ENCODE measurements around the gene CMTM6.

The CMTM6 gene

GRCh38 chr3:32460031-32460749 lies 42.5 kb downstream of the CMTM6 start:
- peak; percentile 85 for DNase-seq (ENCODE audit: low spot score)
- TF ChIP-seq CTCF (IDR thresholded peaks at IDR 0.05; ENCODE audit: extremely low read depth, insufficient read depth, missing control alignments), result no peak
- in situ Hi-C loops (cut with MboI; ENCODE audit: low pct_unique_long_range_greater_than_20kb, low sequenced_read_pairs, unreplicated experiment), result no loop called here

GRCh38 chr3:32459450-32459849 lies 43.2 kb downstream of the CMTM6 start:
- no peak for DNase-seq (ENCODE audit: low spot score)
- in situ Hi-C loops (cut with MboI; ENCODE audit: low pct_unique_long_range_greater_than_20kb, low sequenced_read_pairs, unreplicated experiment), result no loop called here
- no peak for TF ChIP-seq CTCF (IDR thresholded peaks at IDR 0.05; ENCODE audit: extremely low read depth, insufficient read depth, missing control alignments)

- in situ Hi-C loops (cut with MboI; ENCODE audit: low pct_unique_long_range_greater_than_20kb, low sequenced_read_pairs, unreplicated experiment), result no loop called here
- TF ChIP-seq CTCF (IDR thresholded peaks at IDR 0.05; ENCODE audit: extremely low read depth, insufficient read depth, missing control alignments), result no peak
- peak; percentile 56 for DNase-seq (ENCODE audit: low spot score)
Observed at GRCh38 chr3:32457971-32458471, 44.6 kb downstream of the CMTM6 start.

- in situ Hi-C loops (cut with MboI; ENCODE audit: low pct_unique_long_range_greater_than_20kb, low sequenced_read_pairs, unreplicated experiment), result no loop called here
- no peak for TF ChIP-seq CTCF (IDR thresholded peaks at IDR 0.05; ENCODE audit: extremely low read depth, insufficient read depth, missing control alignments)
- DNase-seq (ENCODE audit: low spot score), result no peak
Observed at GRCh38 chr3:32456429-32457130, 46.1 kb downstream of the CMTM6 start.

GRCh38 chr3:32455609-32456428 lies 46.8 kb downstream of the CMTM6 start:
- in situ Hi-C loops (cut with MboI; ENCODE audit: low pct_unique_long_range_greater_than_20kb, low sequenced_read_pairs, unreplicated experiment), result no loop called here
- no peak for TF ChIP-seq CTCF (IDR thresholded peaks at IDR 0.05; ENCODE audit: extremely low read depth, insufficient read depth, missing control alignments)
- DNase-seq (ENCODE audit: low spot score), result no peak

Data from GM13977 (cell line).